Mesodermal cell (in vitro differentiated cells): ENCODE measurements around the gene TWIST1.

Experiments
- H3K27ac ChIP-seq: 2 replicates; pipeline ENCODE4 v1.7.0; 2013; ENCODE audit warnings: mild to moderate bottlenecking, low read depth, low read length, moderate library complexity; ENCODE audit not compliant: severe bottlenecking
- H3K36me3 ChIP-seq: 2 replicates; pipeline ENCODE4 v1.7.1; 2013; ENCODE audit warnings: mild to moderate bottlenecking, low read length, moderate library complexity; ENCODE audit not compliant: control insufficient read depth, insufficient read depth
- H3K4me1 ChIP-seq: one replicate; pipeline ENCODE4 v1.7.1; 2013; ENCODE audit warnings: mild to moderate bottlenecking, low read length; ENCODE audit not compliant: insufficient read depth, control insufficient read depth, poor library complexity, severe bottlenecking
- H3K4me3 ChIP-seq: 2 replicates; pipeline ENCODE4 v1.7.0; 2013; ENCODE audit warnings: low read length, control low read depth, mild to moderate bottlenecking; ENCODE audit not compliant: insufficient read depth, poor library complexity, severe bottlenecking; ENCODE audit errors: extremely low read depth
- H3K9me3 ChIP-seq: 2 replicates; pipeline ENCODE4 v1.7.1; 2013; ENCODE audit warnings: mild to moderate bottlenecking, low read length, moderate library complexity; ENCODE audit not compliant: control insufficient read depth
- WGBS, 2 experiments: methylation state at CpG; one replicate each; pipeline ENCODE4 v1.1.5; 2013; ENCODE audit warnings: missing lambda C conversion rate in 2 of 2; ENCODE audit not compliant: insufficient coverage in 2 of 2; 5-methylcytosine and 5-hydroxymethylcytosine counted together

The TWIST1 gene

GRCh38 chr7:19094138-19094537 is 23.3 kb downstream of the TWIST1 start:
- H3K36me3 ChIP-seq, result no peaks in the 10 kb centered on the region
- no peaks in the 10 kb centered on the region for H3K9me3 ChIP-seq
- peaks cover 3% of the 10 kb centered on the region for H3K4me1 ChIP-seq
- H3K27ac ChIP-seq, result no peak overlapping the region
- WGBS, 2 experiments, result no CpG with 5 or more reads among the region's 1 CpG
- no peak overlapping the region for H3K4me3 ChIP-seq

DNA sequence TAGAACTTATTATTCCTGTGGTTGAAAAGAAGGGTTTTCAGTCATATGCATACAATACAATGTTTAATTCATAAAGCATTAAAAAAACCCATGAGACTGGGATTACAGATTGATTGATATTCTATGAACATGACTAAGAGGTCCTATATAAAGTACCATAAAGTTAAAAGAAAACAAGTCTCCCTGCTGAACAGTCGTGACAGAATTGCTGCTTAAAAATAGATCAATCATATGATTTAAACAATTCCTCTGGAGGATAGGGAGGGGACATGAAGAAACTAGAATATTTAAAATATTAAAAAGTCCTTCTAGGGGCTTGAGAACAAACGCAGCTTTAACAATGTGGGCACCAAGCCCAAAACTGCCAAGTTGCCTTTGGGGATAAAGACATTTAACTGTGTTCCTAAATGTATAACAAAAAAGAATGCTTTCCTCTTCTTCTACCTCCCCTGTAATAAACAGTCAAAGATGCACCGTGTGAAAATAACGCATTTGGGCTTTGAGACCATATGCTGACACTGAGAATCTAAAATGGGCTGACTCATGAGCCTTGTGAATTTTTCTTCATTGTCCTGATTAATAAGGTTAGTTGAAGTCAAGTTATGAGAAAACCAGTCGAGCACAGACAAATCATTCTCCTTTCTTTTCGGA is 25.8 kb downstream of the TWIST1 start:
- no peaks in the 10 kb centered on the region for H3K9me3 ChIP-seq
- H3K27ac ChIP-seq, result no peak overlapping the region
- WGBS, 2 experiments, result 100% methylated on average over 1 of the region's 6 CpGs; no CpG with 5 or more reads in 1 of the 2 experiments
- no peak overlapping the region for H3K4me3 ChIP-seq
- peaks cover 3% of the 10 kb centered on the region for H3K4me1 ChIP-seq
- H3K36me3 ChIP-seq, result no peaks in the 10 kb centered on the region

GRCh38 chr7:19090526-19090925 is 26.9 kb downstream of the TWIST1 start:
- no peak overlapping the region for H3K27ac ChIP-seq
- no peaks in the 10 kb centered on the region for H3K36me3 ChIP-seq
- no CpG with 5 or more reads among the region's 2 CpGs for WGBS, 2 experiments
- no peaks in the 10 kb centered on the region for H3K9me3 ChIP-seq
- no peak overlapping the region for H3K4me3 ChIP-seq
- peaks cover 3% of the 10 kb centered on the region for H3K4me1 ChIP-seq

GRCh38 chr7:19089797-19090196 is 27.6 kb downstream of the TWIST1 start:
- Histone ChIP-seq H3K9me3 (no peaks in the 10 kb centered on the region), H3K36me3 (no peaks in the 10 kb centered on the region), H3K27ac (no peak overlapping the region), H3K4me1 (peaks cover 3% of the 10 kb centered on the region), H3K4me3 (no peak overlapping the region)
- 71% methylated on average over 1 of the region's 3 CpGs; no CpG with 5 or more reads in 1 of the 2 experiments for WGBS, 2 experiments

DNA sequence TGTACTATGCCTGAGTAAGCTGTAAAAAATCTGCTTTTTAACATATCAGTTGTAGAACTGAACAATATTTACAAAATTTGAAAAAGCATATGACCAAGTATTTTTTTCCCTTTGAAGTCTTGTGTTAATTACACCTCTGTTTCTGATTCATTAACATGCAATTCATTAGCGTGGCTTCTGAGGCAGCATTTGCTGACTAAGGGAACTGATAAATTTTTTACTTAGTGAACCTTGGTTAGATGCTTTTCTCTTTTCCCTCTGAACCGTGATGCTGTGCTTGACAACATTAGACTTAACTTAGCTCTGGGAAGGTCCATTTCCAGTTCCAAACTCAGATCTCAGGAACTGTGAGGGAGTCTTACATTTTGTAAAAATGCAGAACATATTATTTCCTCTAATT is 28.1 kb downstream of the TWIST1 start:
- no peaks in the 10 kb centered on the region for H3K9me3 ChIP-seq
- H3K4me1 ChIP-seq, result peaks cover 3% of the 10 kb centered on the region
- no peak overlapping the region for H3K27ac ChIP-seq
- no peak overlapping the region for H3K4me3 ChIP-seq
- WGBS, 2 experiments, result 86% methylated on average over 1 of the region's 2 CpGs; no CpG with 5 or more reads in 1 of the 2 experiments
- no peaks in the 10 kb centered on the region for H3K36me3 ChIP-seq

- no peak overlapping the region for H3K4me3 ChIP-seq
- H3K4me1 ChIP-seq, result no peaks in the 10 kb centered on the region
- H3K36me3 ChIP-seq, result no peaks in the 10 kb centered on the region
- 50% methylated on average over 1 of the region's 1 CpG; no CpG with 5 or more reads in 1 of the 2 experiments for WGBS, 2 experiments
- no peaks in the 10 kb centered on the region for H3K9me3 ChIP-seq
- H3K27ac ChIP-seq, result no peak overlapping the region
Observed at GRCh38 chr7:19080093-19080492, 37.3 kb downstream of the TWIST1 start.

- no peaks in the 10 kb centered on the region for H3K36me3 ChIP-seq
- H3K4me1 ChIP-seq, result no peaks in the 10 kb centered on the region
- H3K4me3 ChIP-seq, result no peak overlapping the region
- no peak overlapping the region for H3K27ac ChIP-seq
- WGBS, 2 experiments, result 79 to 100% methylated on average over 1 to 2 of the region's 4 CpGs
- H3K9me3 ChIP-seq, result no peaks in the 10 kb centered on the region
Observed at GRCh38 chr7:19079066-19079465, 38.4 kb downstream of the TWIST1 start.

DNA sequence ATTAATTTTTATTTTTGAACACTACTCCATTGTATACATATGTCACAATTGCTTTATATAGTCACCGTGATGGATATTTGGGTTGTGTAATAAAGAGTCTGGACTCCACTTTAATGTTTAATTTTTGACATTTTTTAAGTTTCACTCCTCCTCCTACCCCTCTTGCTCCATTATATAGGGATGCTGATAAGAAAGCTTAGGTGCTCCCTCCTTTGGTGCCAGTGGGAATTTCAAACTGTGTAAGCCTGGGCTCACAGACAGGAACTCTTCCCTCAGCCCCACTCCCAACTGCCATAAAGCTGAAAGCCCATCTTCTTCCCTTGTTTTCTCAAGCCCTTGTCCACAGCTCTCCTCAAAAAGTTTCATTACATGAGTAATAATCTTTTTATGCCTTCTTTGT is 47.6 kb downstream of the TWIST1 start:
- no peaks in the 10 kb centered on the region for H3K4me1 ChIP-seq
- no peak overlapping the region for H3K4me3 ChIP-seq
- H3K27ac ChIP-seq, result no peak overlapping the region
- H3K36me3 ChIP-seq, result no peaks in the 10 kb centered on the region
- WGBS, 2 experiments, result no CpG with 5 or more reads among the region's 1 CpG
- no peaks in the 10 kb centered on the region for H3K9me3 ChIP-seq

DNA sequence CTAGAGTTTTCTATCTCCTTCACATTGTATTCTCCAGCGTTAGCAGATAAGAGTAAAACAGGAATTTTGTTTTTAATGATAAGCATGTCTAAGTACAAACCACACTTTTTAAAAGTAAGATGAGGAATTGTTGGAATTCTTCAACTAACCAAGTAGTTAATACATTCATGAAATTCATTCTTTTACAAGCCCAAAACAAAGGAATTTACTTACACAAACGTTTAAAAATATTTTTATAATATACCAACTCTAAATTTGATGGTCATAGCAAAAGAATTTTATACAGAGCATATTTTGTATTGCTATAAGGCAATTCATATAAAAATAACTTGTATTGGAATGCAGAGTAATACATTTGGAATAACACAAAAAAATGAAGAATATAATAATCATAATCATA is 51.3 kb downstream of the TWIST1 start:
- H3K36me3 ChIP-seq, result no peaks in the 10 kb centered on the region
- no peak overlapping the region for H3K4me3 ChIP-seq
- WGBS, 2 experiments, result no CpG with 5 or more reads among the region's 2 CpGs
- no peaks in the 10 kb centered on the region for H3K4me1 ChIP-seq
- no peaks in the 10 kb centered on the region for H3K9me3 ChIP-seq
- no peak overlapping the region for H3K27ac ChIP-seq
